BLaER1 treated with 17β-estradiol and CSF1 and Interleukin-3, amounts not matched to agents 10 nM and 100 nM (cell line): ENCODE results near the gene TNNC1.
A peak's percentile ranks its signal among the peaks of the same experiment; 100 is the strongest.

ENCODE experiments used
- H3K27ac ChIP-seq, 11 experiments: shearing (Covaris generic); formaldehyde crosslinking; 2 replicates each; pipeline ENCODE4 v1.8.1; 2022
- H3K27me3 ChIP-seq, 11 experiments: shearing (Covaris generic); formaldehyde crosslinking; 2 replicates each; pipeline ENCODE4 v1.8.1; 2022
- H3K36me3 ChIP-seq, 11 experiments: shearing (Covaris generic); formaldehyde crosslinking; 2 replicates each; pipeline ENCODE4 v1.8.1; 2022
- H3K4me1 ChIP-seq, 10 experiments: shearing (Covaris generic); formaldehyde crosslinking; 2 replicates each; pipeline ENCODE4 v1.8.1; 2022
- H3K4me2 ChIP-seq, 11 experiments: shearing (Covaris generic); formaldehyde crosslinking; 2 replicates each; pipeline ENCODE4 v1.8.1; 2022
- H3K4me3 ChIP-seq, 10 experiments: shearing (Covaris generic); formaldehyde crosslinking; 2 replicates each; pipeline ENCODE4 v1.8.1; 2022
- H3K9ac ChIP-seq, 11 experiments: shearing (Covaris generic); formaldehyde crosslinking; 2 replicates each; pipeline ENCODE4 v1.8.1; 2022
- H3K9me3 ChIP-seq, 11 experiments: shearing (Covaris generic); formaldehyde crosslinking; replicated peaks in 1 of 11; 2 replicates each; pipeline ENCODE4 v1.8.1; 2022
- H4K20me1 ChIP-seq, 11 experiments: shearing (Covaris generic); formaldehyde crosslinking; 2 replicates each; pipeline ENCODE4 v1.8.1; 2022
- Cebpa-rat ChIP-seq, 11 experiments: shearing (Covaris generic); IDR thresholded peaks; 2 replicates each; pipeline ENCODE4 v1.8.1; 2022

TNNC1 gene

GRCh38 chr3:52430416-52430810 is 23.4 kb downstream of the TNNC1 start:
- Histone ChIP-seq H3K27me3 (peaks cover 0 to 31% (median 6%) of the 10 kb centered on the region in 11 experiments; a peak in 10 of 22 replicates), H4K20me1 (no peaks in the 10 kb centered on the region), H3K4me2 (no peak overlapping the region), H3K4me3 (no peak overlapping the region), H3K9ac (no peak overlapping the region), H3K36me3 (peaks cover 0 to 1% (median 0%) of the 10 kb centered on the region in 11 experiments; a peak in 1 of 22 replicates), H3K4me1 (peaks cover 29 to 53% (median 44%) of the 10 kb centered on the region in 10 experiments), H3K9me3 (no peaks in the 10 kb centered on the region), H3K27ac (no peak overlapping the region)
- no peak for TF ChIP-seq Cebpa-rat (IDR thresholded peaks at IDR 0.05)

- H3K9me3 ChIP-seq: no peaks in the 10 kb centered on the region
- no peaks in the 10 kb centered on the region for H3K36me3 ChIP-seq
- H3K27ac ChIP-seq: no peak overlapping the region
- no peak overlapping the region for H3K4me3 ChIP-seq
- H3K4me2 ChIP-seq: no peak overlapping the region
- no peak overlapping the region for H3K9ac ChIP-seq
- H3K4me1 ChIP-seq: peaks cover 24 to 48% (median 39%) of the 10 kb centered on the region in 10 experiments
- no peak for TF ChIP-seq Cebpa-rat (IDR thresholded peaks at IDR 0.05)
- H4K20me1 ChIP-seq: no peaks in the 10 kb centered on the region
- peaks cover 0 to 31% (median 6%) of the 10 kb centered on the region in 11 experiments; a peak in 10 of 22 replicates for H3K27me3 ChIP-seq
Measured at GRCh38 chr3:52429779-52430415, 23.9 kb downstream of the TNNC1 start.

GRCh38 chr3:52429031-52429430 is 24.8 kb downstream of the TNNC1 start:
- peak overlapping the region in 5 of 11 experiments; percentile 9 to 23 (median 15); a peak in 5 of 22 replicates for H3K4me2 ChIP-seq
- no peaks in the 10 kb centered on the region for H4K20me1 ChIP-seq
- peaks cover 0 to 24% (median 3%) of the 10 kb centered on the region in 11 experiments; a peak in 9 of 22 replicates for H3K27me3 ChIP-seq
- H3K27ac ChIP-seq: no peak overlapping the region
- no peak overlapping the region for H3K9ac ChIP-seq
- no peaks in the 10 kb centered on the region for H3K9me3 ChIP-seq
- H3K4me1 ChIP-seq: peaks cover 15 to 39% (median 31%) of the 10 kb centered on the region in 10 experiments; a peak in 19 of 20 replicates
- TF ChIP-seq Cebpa-rat (IDR thresholded peaks at IDR 0.05): no peak
- no peaks in the 10 kb centered on the region for H3K36me3 ChIP-seq
- H3K4me3 ChIP-seq: no peak overlapping the region

- Histone ChIP-seq H3K9ac (no peak overlapping the region), H3K4me1 (peaks cover 9 to 33% (median 24%) of the 10 kb centered on the region in 10 experiments; a peak in 19 of 20 replicates), H3K4me2 (peak overlapping the region in 5 of 11 experiments; percentile 9 to 23 (median 15); a peak in 5 of 22 replicates), H3K27me3 (peaks cover 0 to 19% (median 3%) of the 10 kb centered on the region in 11 experiments; a peak in 7 of 22 replicates), H3K36me3 (no peaks in the 10 kb centered on the region), H3K4me3 (no peak overlapping the region), H3K27ac (no peak overlapping the region), H3K9me3 (no peaks in the 10 kb centered on the region), H4K20me1 (no peaks in the 10 kb centered on the region)
- no peak for TF ChIP-seq Cebpa-rat (IDR thresholded peaks at IDR 0.05)
Measured at GRCh38 chr3:52428151-52429005, 25.5 kb downstream of the TNNC1 start.

GRCh38 chr3:52423173-52423572 is 30.7 kb downstream of the TNNC1 start:
- Histone ChIP-seq H3K36me3 (peaks cover 0 to 16% (median 0%) of the 10 kb centered on the region in 11 experiments; a peak in 4 of 22 replicates), H3K9ac (peak overlapping the region in 1 of 11 experiments; percentile 9; a peak in 1 of 22 replicates), H3K4me3 (no peak overlapping the region), H3K27me3 (no peaks in the 10 kb centered on the region), H4K20me1 (peaks cover 0 to 5% (median 0%) of the 10 kb centered on the region in 11 experiments; a peak in 1 of 22 replicates), H3K9me3 (no peaks in the 10 kb centered on the region), H3K4me2 (no peak overlapping the region), H3K4me1 (peaks cover 0 to 7% (median 0%) of the 10 kb centered on the region in 10 experiments; a peak in 3 of 20 replicates), H3K27ac (no peak overlapping the region)
- no peak for TF ChIP-seq Cebpa-rat (IDR thresholded peaks at IDR 0.05)

- no peak for TF ChIP-seq Cebpa-rat (IDR thresholded peaks at IDR 0.05)
- H3K27me3 ChIP-seq: no peaks in the 10 kb centered on the region
- no peak overlapping the region for H3K27ac ChIP-seq
- H3K9ac ChIP-seq: no peak overlapping the region
- H3K4me1 ChIP-seq: peaks cover 0 to 7% (median 0%) of the 10 kb centered on the region in 10 experiments; a peak in 3 of 20 replicates
- no peaks in the 10 kb centered on the region for H3K9me3 ChIP-seq
- H4K20me1 ChIP-seq: peaks cover 0 to 5% (median 0%) of the 10 kb centered on the region in 11 experiments; a peak in 1 of 22 replicates
- peaks cover 0 to 16% (median 0%) of the 10 kb centered on the region in 11 experiments; a peak in 4 of 22 replicates for H3K36me3 ChIP-seq
- H3K4me2 ChIP-seq: no peak overlapping the region
- H3K4me3 ChIP-seq: no peak overlapping the region
Measured at GRCh38 chr3:52422669-52423068, 31.2 kb downstream of the TNNC1 start.

- H3K9me3 ChIP-seq: no peaks in the 10 kb centered on the region
- no peak overlapping the region for H3K9ac ChIP-seq
- H3K27me3 ChIP-seq: no peaks in the 10 kb centered on the region
- peaks cover 0 to 5% (median 0%) of the 10 kb centered on the region in 11 experiments; a peak in 1 of 22 replicates for H4K20me1 ChIP-seq
- H3K27ac ChIP-seq: no peak overlapping the region
- TF ChIP-seq Cebpa-rat (IDR thresholded peaks at IDR 0.05): no peak
- H3K4me1 ChIP-seq: peaks cover 0 to 7% (median 0%) of the 10 kb centered on the region in 10 experiments; a peak in 7 of 20 replicates
- H3K36me3 ChIP-seq: peaks cover 0 to 16% (median 0%) of the 10 kb centered on the region in 11 experiments; a peak in 6 of 22 replicates
- no peak overlapping the region for H3K4me3 ChIP-seq
- no peak overlapping the region for H3K4me2 ChIP-seq
Measured at GRCh38 chr3:52420388-52420787, 33.5 kb downstream of the TNNC1 start.

GRCh38 chr3:52415800-52416199 is 38.0 kb downstream of the TNNC1 start:
- H4K20me1 ChIP-seq: peaks cover 0 to 18% (median 4%) of the 10 kb centered on the region in 11 experiments; a peak in 10 of 22 replicates
- H3K4me3 ChIP-seq: no peak overlapping the region
- no peak overlapping the region for H3K9ac ChIP-seq
- no peaks in the 10 kb centered on the region for H3K9me3 ChIP-seq
- H3K27me3 ChIP-seq: no peaks in the 10 kb centered on the region
- no peak overlapping the region for H3K27ac ChIP-seq
- no peak overlapping the region for H3K4me2 ChIP-seq
- no peak for TF ChIP-seq Cebpa-rat (IDR thresholded peaks at IDR 0.05)
- peaks cover 29 to 39% (median 32%) of the 10 kb centered on the region in 10 experiments for H3K4me1 ChIP-seq
- H3K36me3 ChIP-seq: peaks cover 0 to 20% (median 5%) of the 10 kb centered on the region in 11 experiments; a peak in 10 of 22 replicates
